Cardiac fibroblast (primary cell): Measurements from ENCODE around the gene PTPRN2.

Experiments used
- DNase-seq, 2 donors: peaks; one replicate each; pipeline versions ENCODE4 v3.0.0 to v3.0.0-alpha.2; 2010; ENCODE audit warnings: low read depth in 2 of 2
- H3K4me3 ChIP-seq, 2 donors: replicated peaks in 1 of 2; 1 replicate in 1 of 2; 2 replicates in 1 of 2; pipeline ENCODE4 v1.5.1; 2011; ENCODE audit warnings: low read depth in 2 of 2, low read length in 2 of 2, mild to moderate bottlenecking in 2 of 2, moderate library complexity in 1 of 2
- TF ChIP-seq, protein P1 (sequence below): IDR thresholded peaks from one replicate; pipeline ENCODE4 v1.5.1; 2011; ENCODE audit warnings: low read depth, mild to moderate bottlenecking, low read length, inconsistent platforms

The PTPRN2 gene

DNA sequence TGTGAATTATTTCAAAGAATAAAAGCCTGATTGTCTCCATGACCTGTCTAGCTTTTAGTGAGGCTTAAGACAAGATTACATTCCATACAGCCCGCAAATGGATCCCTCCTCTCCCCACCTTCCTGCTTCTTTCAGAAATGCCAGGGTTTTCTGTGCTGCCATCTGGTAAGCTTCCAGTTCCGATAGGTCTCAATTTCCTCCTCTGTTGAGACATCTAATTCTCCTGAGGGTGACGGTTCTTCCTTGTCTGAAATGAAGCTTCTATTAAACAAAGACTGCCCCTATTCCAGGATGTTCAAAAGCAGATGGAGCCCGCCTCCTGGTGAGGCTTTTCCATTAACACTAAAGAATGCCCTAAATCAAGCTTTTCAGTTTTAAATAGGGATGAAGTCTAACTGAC, 295.6 kb downstream of the PTPRN2 start:
- TF ChIP-seq, protein P1, sequence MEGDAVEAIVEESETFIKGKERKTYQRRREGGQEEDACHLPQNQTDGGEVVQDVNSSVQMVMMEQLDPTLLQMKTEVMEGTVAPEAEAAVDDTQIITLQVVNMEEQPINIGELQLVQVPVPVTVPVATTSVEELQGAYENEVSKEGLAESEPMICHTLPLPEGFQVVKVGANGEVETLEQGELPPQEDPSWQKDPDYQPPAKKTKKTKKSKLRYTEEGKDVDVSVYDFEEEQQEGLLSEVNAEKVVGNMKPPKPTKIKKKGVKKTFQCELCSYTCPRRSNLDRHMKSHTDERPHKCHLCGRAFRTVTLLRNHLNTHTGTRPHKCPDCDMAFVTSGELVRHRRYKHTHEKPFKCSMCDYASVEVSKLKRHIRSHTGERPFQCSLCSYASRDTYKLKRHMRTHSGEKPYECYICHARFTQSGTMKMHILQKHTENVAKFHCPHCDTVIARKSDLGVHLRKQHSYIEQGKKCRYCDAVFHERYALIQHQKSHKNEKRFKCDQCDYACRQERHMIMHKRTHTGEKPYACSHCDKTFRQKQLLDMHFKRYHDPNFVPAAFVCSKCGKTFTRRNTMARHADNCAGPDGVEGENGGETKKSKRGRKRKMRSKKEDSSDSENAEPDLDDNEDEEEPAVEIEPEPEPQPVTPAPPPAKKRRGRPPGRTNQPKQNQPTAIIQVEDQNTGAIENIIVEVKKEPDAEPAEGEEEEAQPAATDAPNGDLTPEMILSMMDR = no peak

DNA sequence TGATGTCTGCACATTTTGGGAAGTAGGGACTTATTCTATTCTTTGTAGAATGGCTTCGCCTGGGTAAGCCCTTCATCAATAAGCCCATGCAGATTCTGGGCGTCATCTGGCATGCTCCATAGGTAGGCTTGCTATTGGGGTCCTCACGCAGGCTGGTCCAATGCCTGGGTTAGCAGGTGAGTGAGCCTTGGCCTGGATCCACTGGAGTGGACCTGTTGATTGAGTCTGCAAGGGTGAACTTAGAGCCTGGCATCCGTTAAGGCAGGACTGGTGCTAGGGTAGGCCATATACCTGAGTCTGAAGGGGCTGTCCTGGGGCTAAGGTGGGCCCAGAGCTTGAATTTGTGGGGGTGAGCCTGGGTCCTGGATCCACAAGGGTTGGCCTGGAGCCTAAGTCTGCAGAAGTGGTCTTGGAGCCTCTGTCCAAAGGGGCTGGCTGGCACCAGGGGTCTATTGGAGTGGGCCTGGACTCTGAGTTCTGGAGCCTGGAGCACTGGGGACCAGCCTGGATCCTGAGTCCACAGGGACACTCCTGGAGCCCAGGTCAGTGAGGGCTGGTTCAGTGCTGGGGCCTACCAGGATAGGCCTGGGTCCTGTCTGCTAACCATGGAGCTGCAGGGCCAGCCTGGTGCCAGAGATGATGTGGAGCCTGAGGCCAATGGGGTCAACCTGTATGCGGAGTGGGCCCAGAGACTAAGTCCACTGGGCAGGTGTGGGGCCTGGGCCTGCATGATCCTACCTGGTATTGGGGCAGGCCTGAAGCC, 297.7 kb downstream of the PTPRN2 start:
- no peak for DNase-seq
- H3K4me3 ChIP-seq = no peak overlapping the region
- TF ChIP-seq, protein P1 = no peak

More for the DNA sequence above, 295.6 kb downstream of the PTPRN2 start:
- no peak for DNase-seq
- no peak overlapping the region for H3K4me3 ChIP-seq

DNA sequence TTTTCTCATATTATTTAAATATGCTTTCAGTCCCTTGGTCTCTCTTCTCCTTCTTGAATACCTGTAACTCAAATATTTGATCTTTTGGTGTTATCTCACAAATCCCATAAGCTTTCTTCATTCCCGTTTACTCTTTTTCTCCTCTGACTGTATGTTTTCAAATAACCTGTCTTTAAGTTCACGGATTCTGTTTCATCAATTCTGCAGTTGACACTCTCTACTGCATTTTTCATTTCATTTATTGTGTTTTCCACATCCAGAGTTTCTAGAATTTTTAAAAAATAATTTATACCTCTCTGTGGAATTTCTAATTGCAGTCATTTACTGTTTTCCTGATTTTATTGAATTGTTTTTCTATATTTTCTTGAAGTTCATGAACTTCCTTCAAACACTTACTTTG, 298.4 kb downstream of the PTPRN2 start:
- no peak overlapping the region for H3K4me3 ChIP-seq
- no peak for DNase-seq
- TF ChIP-seq, protein P1 = no peak

GRCh38 chr7:158286210-158286609, 301.4 kb downstream of the PTPRN2 start:
- TF ChIP-seq, protein P1 = no peak
- no peak overlapping the region for H3K4me3 ChIP-seq
- no peak for DNase-seq

GRCh38 chr7:158285383-158285770, 302.2 kb downstream of the PTPRN2 start:
- H3K4me3 ChIP-seq = no peak overlapping the region
- no peak for DNase-seq
- TF ChIP-seq, protein P1 = no peak

DNA sequence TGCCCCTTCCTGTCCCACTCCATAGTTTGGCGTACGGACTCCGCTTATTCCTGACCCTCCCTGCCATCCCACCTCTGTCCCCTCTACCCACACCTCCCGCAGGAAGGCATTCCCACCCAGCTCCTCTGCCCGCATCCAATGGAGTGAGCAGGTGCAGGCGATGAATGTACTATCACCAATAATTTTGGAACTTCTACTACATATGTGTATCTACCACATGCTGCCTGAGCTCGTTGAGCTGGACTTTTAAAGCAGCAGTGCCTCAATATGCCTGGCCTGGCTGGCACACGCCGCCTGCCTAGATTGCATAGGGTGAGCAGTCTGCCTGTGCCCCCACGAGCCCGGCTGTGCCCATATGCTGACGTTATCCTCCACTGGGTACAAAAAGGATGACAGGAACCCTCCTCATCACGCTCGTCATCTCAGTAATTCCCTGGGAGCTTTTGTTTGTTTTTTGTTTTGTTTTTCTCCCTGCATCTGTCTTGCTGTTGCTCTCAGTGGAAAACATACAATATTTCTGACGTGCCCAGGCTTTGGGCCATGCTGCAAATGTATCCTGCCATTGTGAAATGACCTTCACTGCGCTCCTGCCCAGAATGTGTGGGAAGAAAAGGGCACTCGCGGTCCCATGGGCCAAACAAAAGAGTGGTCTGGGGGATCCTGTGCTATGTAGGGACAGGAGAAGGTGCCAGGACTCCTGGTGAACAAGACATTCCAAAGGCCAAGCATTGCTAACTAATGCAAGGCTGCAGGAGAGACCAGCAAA, 302.8 kb downstream of the PTPRN2 start:
- DNase-seq = no peak
- H3K4me3 ChIP-seq = no peak overlapping the region
- TF ChIP-seq, protein P1 = no peak
